ENCODE data around the gene RYR3.

RYR3 gene

DNA sequence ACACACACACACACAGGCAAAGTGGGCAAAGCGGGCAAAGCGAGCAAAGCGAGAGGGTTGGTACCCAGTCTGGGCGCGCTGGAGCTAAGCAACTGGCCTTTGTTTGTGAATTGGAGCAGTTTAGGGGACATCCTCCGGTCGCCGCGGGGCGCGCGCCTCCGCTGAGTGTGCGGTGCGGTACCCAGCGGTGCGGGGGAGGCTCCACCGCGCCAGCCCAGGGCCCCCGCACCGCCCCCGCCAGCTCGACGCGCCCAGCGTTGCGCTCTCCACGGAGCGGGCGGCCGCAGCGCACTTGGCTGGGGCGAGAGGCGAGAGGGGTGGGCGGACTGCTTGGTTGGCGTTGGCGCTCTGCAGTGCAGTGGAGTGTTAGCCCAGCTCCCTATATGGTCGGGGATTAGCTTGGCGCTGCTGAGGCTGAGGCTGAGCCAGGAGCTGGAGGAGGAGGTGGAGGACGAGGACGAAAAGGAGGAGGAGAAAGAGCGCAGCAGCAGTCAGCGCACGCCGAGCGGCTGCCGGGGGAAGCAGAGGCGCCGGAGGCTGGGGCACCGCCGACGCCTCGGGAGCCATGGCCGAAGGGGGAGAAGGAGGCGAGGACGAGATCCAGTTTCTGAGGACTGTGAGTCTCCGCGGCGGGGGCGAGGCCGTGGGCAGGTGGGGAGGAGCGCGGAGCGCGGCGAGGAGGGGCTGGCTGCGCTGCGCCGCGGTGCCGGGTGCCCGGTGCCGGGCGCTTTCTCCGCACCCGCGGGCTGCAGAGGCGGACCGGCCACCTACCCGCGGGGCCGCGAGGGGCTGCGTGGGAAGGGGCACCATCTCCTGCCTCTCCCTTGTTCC lies at the start of gene RYR3:
Gene RYR3, plus strand, starts transcription at position 487 of the 831 bp plus-strand sequence. Its CDS starts 79 bp downstream, at position 566.
- in situ Hi-C loops (cut with MboI; ENCODE audit: low sequenced_read_pairs): no loop called here

DNA sequence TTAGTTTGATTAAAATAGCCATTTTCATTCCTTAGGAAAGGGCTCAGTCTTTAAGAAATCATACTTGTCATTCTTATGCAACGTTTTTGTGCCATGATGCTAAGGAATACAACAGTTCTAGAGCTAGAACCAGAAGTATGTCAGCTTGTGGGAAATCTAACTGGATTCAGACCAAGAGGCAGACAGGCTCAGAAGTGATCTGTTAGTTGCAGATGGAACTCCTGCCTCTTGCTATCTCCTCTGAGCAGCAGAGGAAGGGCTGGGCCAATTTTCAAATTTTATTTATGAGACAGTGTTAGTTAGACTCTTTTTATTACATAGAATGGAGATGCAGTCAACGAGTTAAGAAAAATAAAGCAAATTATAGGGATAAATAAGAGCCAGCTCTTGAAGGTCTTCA lies 48.5 kb upstream of the RYR3 start:
- in situ Hi-C loops (cut with MboI; ENCODE audit: low sequenced_read_pairs): no loop called here

DNA sequence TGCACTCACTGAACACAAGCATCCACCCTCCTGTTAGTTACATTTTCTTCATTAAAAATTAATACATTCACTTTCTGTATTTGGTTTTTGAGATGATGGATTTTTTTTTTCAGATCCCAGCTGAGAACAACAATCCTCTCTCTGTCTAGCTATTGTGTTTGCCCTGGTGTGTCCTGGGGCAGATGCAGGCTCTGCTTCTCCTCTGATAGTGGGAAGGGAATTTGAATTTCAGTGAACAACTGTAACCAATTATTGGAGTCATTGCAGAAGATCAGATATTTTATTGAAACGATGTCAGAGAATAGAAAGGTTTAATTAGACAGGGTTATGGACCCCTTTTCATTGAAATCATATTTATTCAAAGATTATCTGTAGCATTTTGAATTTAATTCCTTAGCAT lies 33.1 kb upstream of the RYR3 start:
- in situ Hi-C loops (cut with MboI; ENCODE audit: low sequenced_read_pairs): no loop called here

GRCh38 chr15:33278816-33279612 lies 31.8 kb upstream of the RYR3 start:
- in situ Hi-C loops (cut with MboI; ENCODE audit: low sequenced_read_pairs): no loop called here

DNA sequence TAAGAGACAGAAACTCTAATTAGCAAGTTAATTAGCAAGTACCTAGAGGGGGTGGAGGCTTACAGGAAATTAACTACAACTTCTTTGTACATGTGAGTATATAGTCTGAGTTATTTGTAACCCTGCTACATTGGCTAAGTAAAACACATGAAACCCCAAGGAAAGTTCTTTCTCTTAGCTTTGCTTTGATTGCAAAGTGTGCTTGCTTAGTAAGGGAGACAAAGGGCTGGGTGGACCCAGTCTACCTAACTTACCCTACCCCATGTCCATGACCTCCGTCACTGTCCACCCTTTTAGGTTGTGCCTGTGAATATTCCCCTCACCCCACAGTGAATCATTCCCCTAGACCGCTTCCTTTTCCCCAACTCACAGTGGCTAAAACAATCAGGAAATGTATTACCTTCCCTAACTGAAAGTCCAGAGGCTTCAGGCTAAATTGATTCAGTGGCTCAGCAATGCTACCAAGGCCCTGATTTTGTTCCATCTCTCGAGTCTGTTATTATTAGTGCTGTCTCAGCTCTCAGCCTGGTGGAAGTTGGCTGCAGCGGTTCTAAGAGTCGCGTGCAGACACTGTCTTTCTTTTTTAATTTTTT lies 31.1 kb upstream of the RYR3 start:
- in situ Hi-C loops (cut with MboI; ENCODE audit: low sequenced_read_pairs): no loop called here

DNA sequence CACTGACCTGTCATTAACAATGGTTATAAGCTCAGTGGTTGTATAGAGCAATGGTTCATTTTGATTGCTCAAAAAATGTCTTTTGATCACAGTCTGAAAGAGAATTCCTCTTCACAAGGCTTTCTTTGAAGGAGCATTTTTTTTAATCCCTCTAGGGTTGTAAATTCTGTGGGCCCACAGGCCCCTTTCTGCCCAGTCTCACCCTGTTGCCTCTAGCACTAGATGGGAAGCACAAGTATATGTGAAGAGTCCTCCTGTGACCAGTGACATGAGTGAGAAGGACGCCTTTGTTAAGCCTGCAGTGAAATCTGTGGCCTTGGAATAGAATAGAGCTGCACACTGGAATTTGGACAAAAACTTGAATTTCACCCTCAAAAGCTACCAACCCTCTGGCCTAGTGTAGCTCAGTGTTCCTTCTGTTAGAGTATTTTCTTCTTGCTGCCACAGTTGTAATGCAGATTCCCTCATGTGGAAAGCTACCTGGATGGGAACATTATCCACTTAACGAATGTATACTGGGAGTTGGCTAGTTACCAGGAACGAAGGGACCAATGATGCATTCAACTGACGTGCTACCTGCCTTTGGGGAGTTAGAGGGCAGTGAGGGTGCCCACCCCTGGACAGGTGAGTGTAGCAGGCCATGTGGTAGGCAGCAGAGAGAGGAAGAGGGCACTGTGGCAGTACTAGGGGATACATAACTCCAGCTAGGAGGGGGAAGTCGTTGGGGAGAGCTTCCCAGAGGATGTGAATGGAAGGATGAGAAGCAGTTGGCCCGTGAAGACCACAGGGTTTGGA lies 28.3 kb upstream of the RYR3 start:
- in situ Hi-C loops (cut with MboI; ENCODE audit: low sequenced_read_pairs): no loop called here

- in situ Hi-C loops (cut with MboI; ENCODE audit: low sequenced_read_pairs): no loop called here
Observed at GRCh38 chr15:33283576-33283975, 27.2 kb upstream of the RYR3 start.

GRCh38 chr15:33284336-33284735 lies 26.4 kb upstream of the RYR3 start:
- in situ Hi-C loops (cut with MboI; ENCODE audit: low sequenced_read_pairs): no loop called here

- in situ Hi-C loops (cut with MboI; ENCODE audit: low sequenced_read_pairs): no loop called here
Observed at GRCh38 chr15:33292717-33293307, 18.0 kb upstream of the RYR3 start.

DNA sequence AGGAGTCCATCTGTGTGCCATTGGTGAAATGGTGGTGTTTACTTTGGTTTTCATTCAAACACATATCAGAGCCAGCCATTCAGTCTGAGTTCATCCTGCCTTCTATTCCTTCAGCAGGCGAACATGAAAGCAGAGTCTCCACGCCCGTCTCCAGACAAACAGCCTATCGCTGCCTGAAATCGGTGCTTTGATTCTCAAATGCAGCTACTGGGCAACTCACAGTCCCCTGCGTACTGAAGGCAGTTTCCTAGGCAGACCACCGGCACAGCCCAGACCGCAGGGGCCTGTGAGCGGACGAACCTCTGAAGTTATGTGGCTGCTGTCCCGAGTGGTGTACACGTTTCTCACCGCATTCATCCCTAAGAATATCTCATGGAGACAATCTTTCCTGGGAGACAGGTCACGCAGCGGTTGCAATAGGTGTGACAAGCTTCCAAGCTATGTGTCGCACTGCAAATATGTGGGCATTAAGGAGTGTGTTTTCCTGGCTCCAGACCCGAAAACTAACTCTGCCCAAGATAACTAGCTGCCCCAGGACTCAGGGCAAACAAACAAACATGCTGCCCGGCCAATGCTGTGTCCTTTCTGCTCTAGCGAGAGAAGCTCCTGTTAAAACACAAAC lies 16.9 kb upstream of the RYR3 start:
- in situ Hi-C loops (cut with MboI; ENCODE audit: low sequenced_read_pairs): no loop called here

DNA sequence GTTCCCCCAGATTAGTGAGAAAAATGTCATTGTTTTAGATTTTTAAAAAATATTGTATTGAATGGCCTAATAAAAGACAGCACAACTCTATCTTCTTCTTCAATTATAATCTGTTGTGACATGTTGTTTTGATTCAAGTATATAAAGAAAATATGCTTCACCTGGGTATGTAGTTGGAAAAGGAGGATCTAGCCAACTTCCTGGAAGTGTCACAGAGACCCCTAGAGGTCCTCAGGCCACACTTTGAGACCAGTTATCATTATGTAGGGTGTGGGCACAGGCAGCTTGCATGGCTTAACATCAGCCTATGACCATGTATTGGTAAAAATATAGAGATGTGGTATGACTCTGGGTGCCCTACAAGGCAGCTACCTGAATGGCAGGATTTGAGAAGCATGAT lies 14.7 kb upstream of the RYR3 start:
- in situ Hi-C loops (cut with MboI; ENCODE audit: low sequenced_read_pairs): no loop called here

GRCh38 chr15:33296856-33297255 lies 13.9 kb upstream of the RYR3 start:
- in situ Hi-C loops (cut with MboI; ENCODE audit: low sequenced_read_pairs): no loop called here

GRCh38 chr15:33298631-33299030 lies 12.1 kb upstream of the RYR3 start:
- in situ Hi-C loops (cut with MboI; ENCODE audit: low sequenced_read_pairs): no loop called here

DNA sequence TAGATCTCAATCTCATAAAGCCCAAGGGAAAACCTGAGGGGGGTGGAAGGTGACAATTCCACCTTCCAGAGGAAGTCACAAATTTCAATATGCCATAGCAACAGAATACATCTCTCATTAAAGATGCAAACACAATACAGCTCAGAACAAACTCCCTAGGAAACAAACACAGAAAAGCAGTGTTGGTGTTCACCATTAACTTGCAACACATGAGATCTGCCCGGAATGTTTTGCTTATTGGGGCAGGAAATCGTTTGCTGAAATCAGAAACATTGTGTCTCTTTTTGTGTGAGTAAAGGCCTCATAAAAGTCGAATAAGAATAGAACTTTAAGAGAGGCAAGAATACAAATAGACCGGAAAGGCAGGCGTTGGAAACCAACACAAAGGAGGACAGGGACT lies 5.8 kb upstream of the RYR3 start:
- in situ Hi-C loops (cut with MboI; ENCODE audit: low sequenced_read_pairs): no loop called here

GRCh38 chr15:33309602-33310276 lies 1.0 kb upstream of the RYR3 start:
- in situ Hi-C loops (cut with MboI; ENCODE audit: low sequenced_read_pairs): no loop called here

DNA sequence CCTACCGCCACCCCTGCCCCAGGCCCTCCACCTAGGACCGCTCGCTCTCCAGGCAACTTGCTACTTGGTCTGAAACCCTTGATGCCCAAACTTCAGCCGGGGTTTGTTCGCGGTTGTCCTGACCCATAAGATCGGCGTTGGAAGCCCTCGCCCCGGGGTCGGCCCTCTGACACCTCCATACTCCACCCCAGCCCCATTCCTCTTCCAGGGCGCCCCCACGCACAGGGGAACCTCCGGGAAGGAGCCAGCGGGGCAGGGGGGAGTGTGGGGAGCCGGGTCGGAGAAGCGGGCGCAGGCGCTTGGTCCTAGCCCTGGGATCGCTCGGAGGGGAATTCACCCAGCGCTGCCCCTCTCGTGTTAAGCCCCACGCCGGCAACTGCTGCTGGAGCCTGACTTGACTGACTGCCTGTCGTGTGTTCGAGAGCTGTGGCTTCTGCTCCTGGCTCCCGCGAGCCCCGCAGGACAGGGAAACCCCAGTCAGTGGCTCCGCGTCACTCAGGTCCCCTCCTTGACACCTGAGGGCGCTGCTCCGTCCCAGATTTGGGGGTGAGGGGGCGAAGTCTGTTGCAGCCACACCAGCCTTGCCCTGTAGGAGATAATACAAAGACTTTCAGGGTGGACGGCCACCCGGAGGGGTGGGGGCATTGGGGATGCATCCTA lies 675 bp downstream of the RYR3 start:
- in situ Hi-C loops (cut with MboI; ENCODE audit: low sequenced_read_pairs): no loop called here

GRCh38 chr15:33313491-33313890 lies 2.7 kb downstream of the RYR3 start:
- in situ Hi-C loops (cut with MboI; ENCODE audit: low sequenced_read_pairs): no loop called here

GRCh38 chr15:33314069-33314468 lies 3.3 kb downstream of the RYR3 start:
- in situ Hi-C loops (cut with MboI; ENCODE audit: low sequenced_read_pairs): no loop called here

GRCh38 chr15:33315044-33315443 lies 4.3 kb downstream of the RYR3 start:
- in situ Hi-C loops (cut with MboI; ENCODE audit: low sequenced_read_pairs): no loop called here

Data from hTERT RPE-1 (cell line).